NB4 (cell line): ENCODE data around the gene GATM.
"Not testable (repeated sequence)": the region's sequence is repeated elsewhere in the genome, so short reads cannot be mapped to it uniquely, and the experiment has no call there.

Experiments
- POLR2A ChIP-seq: IDR thresholded peaks from 2 replicates; pipeline ENCODE4 v1.6.1; 2011; ENCODE audit warnings: mild to moderate bottlenecking; ENCODE audit not compliant: insufficient read length; ENCODE audit errors: extremely low read depth
- TF ChIP-seq, protein P1 (sequence below): IDR thresholded peaks from one replicate; pipeline ENCODE4 v1.5.1; 2012; ENCODE audit warnings: low read depth, low read length
- TF ChIP-seq, protein P2 (sequence below): IDR thresholded peaks from 2 replicates; pipeline ENCODE4 v1.6.1; 2011; ENCODE audit warnings: low read depth, low read length

DNA sequence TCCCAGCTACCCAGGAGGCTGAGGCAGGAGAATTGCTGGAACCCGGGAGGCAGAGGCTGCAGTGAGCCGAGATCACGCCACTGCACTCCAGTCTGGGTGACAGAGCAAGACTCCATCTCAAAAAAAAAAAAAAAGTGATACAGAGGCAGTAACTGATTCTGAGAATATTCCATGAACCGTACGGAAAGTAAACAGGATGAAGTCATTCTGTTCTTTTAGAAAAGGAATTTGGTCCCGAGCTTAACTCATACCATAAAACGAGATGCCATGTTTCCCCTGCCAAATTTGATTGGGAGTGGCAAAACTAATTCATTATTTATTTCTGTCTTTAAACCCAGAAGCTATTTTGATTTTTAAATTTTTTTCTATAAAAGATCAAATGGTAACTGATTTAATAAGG, 11.1 kb downstream of the GATM start:
- TF ChIP-seq, protein P1, sequence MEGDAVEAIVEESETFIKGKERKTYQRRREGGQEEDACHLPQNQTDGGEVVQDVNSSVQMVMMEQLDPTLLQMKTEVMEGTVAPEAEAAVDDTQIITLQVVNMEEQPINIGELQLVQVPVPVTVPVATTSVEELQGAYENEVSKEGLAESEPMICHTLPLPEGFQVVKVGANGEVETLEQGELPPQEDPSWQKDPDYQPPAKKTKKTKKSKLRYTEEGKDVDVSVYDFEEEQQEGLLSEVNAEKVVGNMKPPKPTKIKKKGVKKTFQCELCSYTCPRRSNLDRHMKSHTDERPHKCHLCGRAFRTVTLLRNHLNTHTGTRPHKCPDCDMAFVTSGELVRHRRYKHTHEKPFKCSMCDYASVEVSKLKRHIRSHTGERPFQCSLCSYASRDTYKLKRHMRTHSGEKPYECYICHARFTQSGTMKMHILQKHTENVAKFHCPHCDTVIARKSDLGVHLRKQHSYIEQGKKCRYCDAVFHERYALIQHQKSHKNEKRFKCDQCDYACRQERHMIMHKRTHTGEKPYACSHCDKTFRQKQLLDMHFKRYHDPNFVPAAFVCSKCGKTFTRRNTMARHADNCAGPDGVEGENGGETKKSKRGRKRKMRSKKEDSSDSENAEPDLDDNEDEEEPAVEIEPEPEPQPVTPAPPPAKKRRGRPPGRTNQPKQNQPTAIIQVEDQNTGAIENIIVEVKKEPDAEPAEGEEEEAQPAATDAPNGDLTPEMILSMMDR, result not testable (repeated sequence)
- not testable (repeated sequence) for TF ChIP-seq POLR2A
- TF ChIP-seq, protein P2, sequence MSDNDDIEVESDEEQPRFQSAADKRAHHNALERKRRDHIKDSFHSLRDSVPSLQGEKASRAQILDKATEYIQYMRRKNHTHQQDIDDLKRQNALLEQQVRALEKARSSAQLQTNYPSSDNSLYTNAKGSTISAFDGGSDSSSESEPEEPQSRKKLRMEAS, result not testable (repeated sequence)
